Measurements from ENCODE around the gene AMMECR1.

The AMMECR1 gene

GRCh38 chrX:110311437-110312230 lies 6.3 kb downstream of the AMMECR1 start:
- no peak overlapping the region for H3K4me3 ChIP-seq (ENCODE audit: low read depth, low read length)
- TF ChIP-seq, protein P1, sequence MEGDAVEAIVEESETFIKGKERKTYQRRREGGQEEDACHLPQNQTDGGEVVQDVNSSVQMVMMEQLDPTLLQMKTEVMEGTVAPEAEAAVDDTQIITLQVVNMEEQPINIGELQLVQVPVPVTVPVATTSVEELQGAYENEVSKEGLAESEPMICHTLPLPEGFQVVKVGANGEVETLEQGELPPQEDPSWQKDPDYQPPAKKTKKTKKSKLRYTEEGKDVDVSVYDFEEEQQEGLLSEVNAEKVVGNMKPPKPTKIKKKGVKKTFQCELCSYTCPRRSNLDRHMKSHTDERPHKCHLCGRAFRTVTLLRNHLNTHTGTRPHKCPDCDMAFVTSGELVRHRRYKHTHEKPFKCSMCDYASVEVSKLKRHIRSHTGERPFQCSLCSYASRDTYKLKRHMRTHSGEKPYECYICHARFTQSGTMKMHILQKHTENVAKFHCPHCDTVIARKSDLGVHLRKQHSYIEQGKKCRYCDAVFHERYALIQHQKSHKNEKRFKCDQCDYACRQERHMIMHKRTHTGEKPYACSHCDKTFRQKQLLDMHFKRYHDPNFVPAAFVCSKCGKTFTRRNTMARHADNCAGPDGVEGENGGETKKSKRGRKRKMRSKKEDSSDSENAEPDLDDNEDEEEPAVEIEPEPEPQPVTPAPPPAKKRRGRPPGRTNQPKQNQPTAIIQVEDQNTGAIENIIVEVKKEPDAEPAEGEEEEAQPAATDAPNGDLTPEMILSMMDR (IDR thresholded peaks at IDR 0.05; ENCODE audit: borderline replicate concordance, insufficient read depth, low read depth, low read length), result no peak

GRCh38 chrX:110310896-110311295 lies 7.0 kb downstream of the AMMECR1 start:
- TF ChIP-seq, protein P1 (IDR thresholded peaks at IDR 0.05; ENCODE audit: borderline replicate concordance, insufficient read depth, low read depth, low read length), result no peak
- H3K4me3 ChIP-seq (ENCODE audit: low read depth, low read length), result no peak overlapping the region

DNA sequence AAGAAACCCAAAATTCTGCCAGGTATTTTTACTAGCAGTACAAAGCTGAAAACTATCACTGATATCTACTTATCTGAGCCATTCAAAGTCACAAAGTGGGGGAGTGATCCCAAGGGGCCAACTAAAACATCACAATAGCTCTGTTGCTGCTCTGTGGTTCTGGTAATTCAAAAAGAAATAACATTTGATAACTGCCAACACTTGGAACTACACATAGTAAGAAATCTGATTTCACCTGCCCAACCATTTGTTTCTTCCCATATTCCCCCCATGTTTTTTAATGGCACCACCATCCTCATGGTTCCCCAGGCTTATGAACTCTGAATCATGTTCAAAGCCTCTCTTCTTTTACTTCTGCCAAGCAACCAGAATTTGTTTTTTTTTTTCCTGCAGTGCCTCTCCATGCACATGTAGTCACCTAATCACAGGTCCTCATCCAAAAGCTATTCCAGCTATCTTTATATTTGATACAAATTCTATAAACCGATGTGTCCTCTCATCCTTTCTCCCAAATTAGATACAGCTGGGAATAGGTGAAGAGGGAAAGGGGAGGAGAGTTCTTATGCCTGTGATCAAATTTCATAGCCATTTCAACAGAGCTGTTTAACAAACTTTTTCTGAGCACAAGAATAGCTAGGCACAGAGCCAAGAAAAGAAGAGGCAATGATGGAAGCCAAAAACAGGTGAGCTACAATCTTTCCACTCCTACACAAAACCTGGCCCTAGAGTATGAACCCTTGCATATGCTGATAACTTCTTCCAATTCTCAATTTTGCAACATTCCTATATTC lies 7.7 kb downstream of the AMMECR1 start:
- H3K4me3 ChIP-seq (ENCODE audit: low read depth, low read length), result no peak overlapping the region
- TF ChIP-seq, protein P1 (IDR thresholded peaks at IDR 0.05; ENCODE audit: borderline replicate concordance, insufficient read depth, low read depth, low read length), result no peak

DNA sequence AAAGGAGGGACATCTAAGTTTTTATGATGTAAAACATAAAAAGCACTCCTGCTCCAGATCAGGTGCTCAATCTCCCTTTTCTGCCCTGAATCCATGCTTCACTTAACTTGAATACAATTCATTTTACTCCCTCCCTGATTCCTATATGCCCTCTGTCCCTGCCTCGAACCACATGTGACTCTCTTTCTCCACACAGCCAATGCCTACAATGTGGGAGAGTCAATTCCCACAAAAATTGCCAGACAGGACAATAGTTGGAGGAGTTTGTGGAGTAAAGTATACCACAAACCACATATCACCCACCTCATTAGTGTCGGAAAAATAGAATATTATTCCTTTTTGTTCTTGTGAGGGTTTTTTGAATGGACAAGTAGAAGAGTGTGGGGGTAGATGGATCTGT lies 9.7 kb downstream of the AMMECR1 start:
- TF ChIP-seq, protein P1 (IDR thresholded peaks at IDR 0.05; ENCODE audit: borderline replicate concordance, insufficient read depth, low read depth, low read length), result no peak
- no peak overlapping the region for H3K4me3 ChIP-seq (ENCODE audit: low read depth, low read length)

DNA sequence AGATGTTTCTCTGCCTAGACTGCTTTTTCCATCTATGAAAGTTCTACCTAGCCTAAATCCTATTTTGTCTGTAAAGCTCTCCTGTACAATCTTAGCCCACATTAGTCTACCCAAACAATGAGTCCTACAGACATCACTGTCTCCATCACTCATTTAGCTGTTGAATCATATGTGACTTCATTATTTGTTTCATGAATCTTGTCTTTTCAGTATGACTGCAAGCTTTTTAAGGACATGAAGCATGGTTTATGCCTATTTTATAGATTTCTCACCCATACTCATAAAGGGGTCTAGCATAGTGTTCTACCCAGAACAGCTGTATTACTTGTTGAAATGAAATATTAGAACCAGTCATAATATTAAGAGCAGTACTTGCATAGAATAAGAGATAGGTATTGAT lies 13.0 kb downstream of the AMMECR1 start:
- TF ChIP-seq, protein P1 (IDR thresholded peaks at IDR 0.05; ENCODE audit: borderline replicate concordance, insufficient read depth, low read depth, low read length), result no peak
- H3K4me3 ChIP-seq (ENCODE audit: low read depth, low read length), result no peak overlapping the region

GRCh38 chrX:110304371-110304770 lies 13.5 kb downstream of the AMMECR1 start:
- TF ChIP-seq, protein P1 (IDR thresholded peaks at IDR 0.05; ENCODE audit: borderline replicate concordance, insufficient read depth, low read depth, low read length), result no peak
- no peak overlapping the region for H3K4me3 ChIP-seq (ENCODE audit: low read depth, low read length)
